GM12874 (cell line): ENCODE results near the gene SCAND1.

Experiments used
- CTCF ChIP-seq: IDR thresholded peaks from 2 replicates; pipeline ENCODE4 v1.5.1; 2011; ENCODE audit warnings: low read depth, mild to moderate bottlenecking, control low read depth, low read length, moderate library complexity; ENCODE audit not compliant: insufficient read depth

SCAND1 gene

DNA sequence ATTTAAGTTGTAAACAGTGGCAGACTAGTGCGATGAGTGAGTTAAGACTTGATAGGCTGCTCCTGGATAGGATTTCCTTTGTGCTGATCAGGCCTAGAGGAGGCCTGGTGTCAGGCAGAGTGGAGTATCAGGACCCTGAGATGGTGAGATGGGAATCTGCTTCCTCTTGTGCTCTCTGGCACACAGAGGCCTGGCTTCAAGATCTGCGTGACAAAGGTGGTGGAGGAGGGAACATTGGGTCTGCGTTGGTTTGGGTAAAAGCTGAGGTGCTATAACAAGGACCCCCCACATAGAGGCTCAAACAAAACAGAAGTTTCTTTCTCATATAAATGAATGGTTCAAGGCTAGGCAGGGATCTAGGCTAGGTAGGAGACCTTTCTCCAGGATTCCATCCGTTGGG, 20.3 kb downstream of the SCAND1 start:
- no peak for TF ChIP-seq CTCF

- no peak for TF ChIP-seq CTCF
Observed at GRCh38 chr20:35929301-35929700, 25.0 kb downstream of the SCAND1 start.

GRCh38 chr20:35920523-35920922, 33.8 kb downstream of the SCAND1 start:
- TF ChIP-seq CTCF, result no peak

GRCh38 chr20:35918021-35918420, 36.3 kb downstream of the SCAND1 start:
- no peak for TF ChIP-seq CTCF

- no peak for TF ChIP-seq CTCF
Observed at GRCh38 chr20:35917077-35917476, 37.2 kb downstream of the SCAND1 start.

GRCh38 chr20:35912881-35913280, 41.4 kb downstream of the SCAND1 start:
- no peak for TF ChIP-seq CTCF

- no peak for TF ChIP-seq CTCF
Observed at GRCh38 chr20:35910254-35910653, 44.0 kb downstream of the SCAND1 start.

DNA sequence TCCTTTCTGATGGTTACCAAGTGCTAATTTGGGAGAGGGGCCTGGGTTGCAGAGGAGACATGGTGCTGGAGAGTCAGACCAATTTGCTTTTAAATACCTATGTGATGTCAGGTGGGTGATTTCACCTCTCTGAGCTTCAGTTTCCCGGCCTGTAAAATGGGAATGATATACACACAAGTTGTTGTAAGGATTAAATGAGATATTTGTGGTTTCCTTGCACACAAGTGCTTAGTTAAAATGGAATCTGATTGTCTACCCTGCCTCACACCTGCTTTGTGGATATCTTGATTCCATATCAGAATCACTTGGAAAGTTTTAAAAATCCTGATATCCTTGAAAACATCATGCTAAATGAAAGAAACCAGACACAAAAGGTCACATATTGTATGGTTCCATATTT, 44.5 kb downstream of the SCAND1 start:
- no peak for TF ChIP-seq CTCF
